HG03097 (cell line): ENCODE results near the gene SEMA4A.

Experiments used
- ATAC-seq: cut with Tn5 transposase; IDR thresholded peaks from one replicate; pipeline ENCODE4 v1.9.1; 2021; ENCODE audit not compliant: unreplicated experiment, low FRiP score

SEMA4A gene

DNA sequence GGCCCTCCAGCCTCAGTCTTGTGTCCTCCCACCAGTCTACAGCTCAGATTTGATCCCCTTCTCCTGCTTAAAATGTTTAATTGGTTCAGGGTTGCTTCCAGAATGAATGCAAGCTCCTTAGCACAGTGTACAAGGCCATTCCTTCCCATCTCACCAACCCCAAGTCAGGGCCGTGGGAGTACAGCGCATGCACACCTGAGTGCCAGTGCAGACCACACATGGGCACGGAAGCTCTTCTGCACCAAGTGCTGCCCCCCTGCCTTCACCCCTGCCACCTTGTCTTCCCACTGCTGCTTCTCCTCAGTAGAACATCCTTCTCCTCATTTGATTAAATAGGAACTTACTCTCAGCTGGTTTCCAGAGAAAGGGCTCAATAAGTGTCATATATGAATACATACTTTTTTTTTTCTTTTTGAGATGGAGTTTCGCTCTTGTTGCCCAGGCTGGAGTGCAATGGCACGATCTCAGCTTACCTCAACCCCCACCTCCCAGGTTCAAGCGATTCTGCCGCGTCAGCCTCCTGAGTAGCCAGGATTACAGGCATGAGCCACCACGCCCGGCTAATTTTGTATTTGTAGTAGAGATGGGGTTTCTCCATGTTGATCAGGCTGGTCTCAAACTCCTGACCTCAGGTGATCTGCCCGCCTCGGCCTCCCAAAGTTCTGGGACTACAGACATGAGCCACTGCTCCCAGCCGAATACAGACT lies 68.8 kb downstream of the SEMA4A start:
- ATAC-seq, result no peak

- no peak for ATAC-seq
Measured at GRCh38 chr1:156225677-156226014, 72.3 kb downstream of the SEMA4A start.

DNA sequence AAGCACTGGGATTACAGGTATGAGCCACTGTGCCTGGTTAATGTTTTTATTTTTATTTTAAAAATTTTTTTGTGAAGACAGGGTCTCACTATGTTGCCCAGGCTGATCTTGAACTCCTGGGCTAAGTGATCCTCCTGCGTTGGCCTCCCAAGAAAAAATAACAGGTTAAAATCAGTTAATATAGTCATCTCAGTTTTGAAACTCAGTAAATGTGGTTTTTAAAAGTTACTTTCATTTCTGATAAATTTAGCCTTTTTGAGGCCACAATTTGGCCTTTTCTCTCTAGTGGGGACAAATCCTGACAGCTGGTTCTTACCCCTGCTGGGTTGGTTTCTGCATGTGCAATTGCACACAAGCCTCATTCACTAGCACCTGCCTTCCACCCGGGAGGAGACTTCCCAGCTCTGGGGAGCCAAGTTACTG lies 72.7 kb downstream of the SEMA4A start:
- peak; percentile 59 for ATAC-seq

DNA sequence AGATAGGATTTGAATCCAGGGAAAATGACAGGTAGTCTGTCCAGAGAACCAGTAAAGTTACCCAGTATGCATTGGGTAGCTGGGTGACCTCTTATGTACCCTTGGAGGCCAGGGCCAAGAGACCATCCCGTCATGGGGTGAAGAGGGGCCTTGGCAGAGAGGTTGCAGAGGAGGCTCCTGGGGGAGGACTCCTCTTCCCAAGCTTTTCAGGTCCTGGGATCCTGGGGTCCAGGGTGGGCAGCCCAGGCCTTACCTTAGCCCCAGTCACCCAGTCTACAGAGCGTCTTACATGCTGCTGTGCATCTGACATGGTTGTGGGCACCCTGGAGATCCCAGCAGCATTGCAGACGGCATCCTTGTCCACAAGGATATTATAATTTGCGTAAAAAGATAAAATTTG lies 73.4 kb downstream of the SEMA4A start:
- ATAC-seq, result no peak
